HepG2 (cell line): Measurements from ENCODE around the gene ABCB6. TPM values are rescaled to one million over a fixed set of nuclear protein-coding genes. Genes with fewer than 3 reads are reported as not detected.

Experiments used
- ATAC-seq: fragments of 200-7000 bp; cut with Tn5 transposase; 3 replicates; pipeline ENCODE4 v1.9.1; 2020; ENCODE audit warnings: mild to moderate bottlenecking, moderate library complexity
- BruUV-seq: library from RNA; stranded (reverse); fragments of 400-500 nt; replicated peaks from 2 replicates; lab custom pipeline; 2021; lab: Mats Ljungman, UMichigan
- CTCF ChIA-PET: fragments of 300-600 bp; formaldehyde crosslinking; extraction: SDS; loops from one replicate; lab custom pipeline; 2021; ENCODE audit warnings: low total read pairs, inconsistent platforms, low intra/inter-chr PET ratio; lab: Yijun Ruan, JAX
- POLR2A ChIA-PET: fragments of 350-600 bp; sonication (Branson Sonifier 250); formaldehyde crosslinking; loops from one replicate; lab custom pipeline; 2020; ENCODE audit warnings: antibody characterized with exemption, inconsistent platforms; lab: Yijun Ruan, JAX
- DNase-seq: peaks from one replicate; pipeline ENCODE4 v3.0.0-alpha.2; 2015; ENCODE audit warnings: low spot score
- FAIRE-seq: peaks from 3 replicates; lab custom pipeline; 2011; peaks lifted over from hg19 to GRCh38; lab: Jason Lieb, UNC
- H2AFZ ChIP-seq: one replicate; pipeline ENCODE4 v1.6.1; 2011; ENCODE audit warnings: low read length, inconsistent platforms
- H3K27ac ChIP-seq: fragments of 300-600 bp; 3 replicates; pipeline ENCODE4 v1.8.0; 2011; ENCODE audit warnings: mixed run types, mild to moderate bottlenecking, mixed read lengths, low read length, inconsistent platforms; ENCODE audit not compliant: insufficient read depth; ENCODE audit errors: extremely low read length
- H3K27me3 ChIP-seq, 2 experiments: fragments of 200-600 bp in 1 of 2; 2 replicates in 1 of 2; 3 replicates in 1 of 2; pipeline versions ENCODE4 v1.6.0 to v1.8.0; 2011; ENCODE audit warnings: low read length in 2 of 2, mild to moderate bottlenecking in 2 of 2, moderate library complexity in 2 of 2, inconsistent platforms in 1 of 2; ENCODE audit not compliant: insufficient read depth in 2 of 2, control insufficient read depth in 1 of 2
- H3K36me3 ChIP-seq, 2 experiments: fragments of 200-600 bp in 1 of 2; replicated peaks in 1 of 2; 2 replicates in 1 of 2; 3 replicates in 1 of 2; pipeline versions ENCODE4 v1.5.1 to v1.8.0; 2011; ENCODE audit warnings: low read length in 2 of 2, inconsistent platforms in 1 of 2; ENCODE audit not compliant: insufficient read depth in 2 of 2, control insufficient read depth in 1 of 2
- H3K4me1 ChIP-seq: 2 replicates; pipeline ENCODE4 v1.5.1; 2012; ENCODE audit warnings: low read length, inconsistent platforms; ENCODE audit not compliant: insufficient read depth
- H3K4me2 ChIP-seq: 2 replicates; pipeline ENCODE4 v1.6.0; 2011; ENCODE audit warnings: low read depth, low read length, inconsistent platforms
- H3K4me3 ChIP-seq, 3 experiments: fragments of 200-600 bp in 1 of 3; sonication (generic), shearing (Covaris generic) in 1 of 3; replicated peaks in 1 of 3; 2 replicates each; pipeline ENCODE4 v1.5.1; 2011 to 2016; ENCODE audit warnings: low read length in 3 of 3, inconsistent platforms in 2 of 3, low read depth in 2 of 3, mild to moderate bottlenecking in 2 of 3, control low read depth in 1 of 3, mixed read lengths in 1 of 3; ENCODE audit not compliant: insufficient read depth in 1 of 3
- H3K79me2 ChIP-seq: one replicate; pipeline ENCODE4 v1.6.1; 2011; ENCODE audit warnings: low read length, inconsistent platforms; ENCODE audit not compliant: insufficient read depth
- H3K9ac ChIP-seq: 2 replicates; pipeline ENCODE4 v1.6.0; 2011; ENCODE audit warnings: mild to moderate bottlenecking, low read depth, low read length, inconsistent platforms; ENCODE audit not compliant: insufficient read depth
- H3K9me3 ChIP-seq: 2 replicates; pipeline ENCODE4 v1.5.1; 2012; ENCODE audit warnings: mild to moderate bottlenecking, low read length
- H4K20me1 ChIP-seq: 2 replicates; pipeline ENCODE4 v1.6.0; 2011; ENCODE audit warnings: inconsistent platforms, mild to moderate bottlenecking, low read length, moderate library complexity; ENCODE audit not compliant: insufficient read depth
- CERS6 ChIP-seq: sonication (generic); formaldehyde crosslinking; IDR thresholded peaks from 2 replicates; pipeline ENCODE4 v1.5.0; 2020; ENCODE audit warnings: missing genetic modification reagents
- DDIT3 ChIP-seq: sonication (generic); formaldehyde crosslinking; IDR thresholded peaks from 2 replicates; pipeline ENCODE4 v1.4.0; 2020; ENCODE audit warnings: mild to moderate bottlenecking, missing genetic modification reagents
- FOXP4 ChIP-seq: sonication (generic); formaldehyde crosslinking; IDR thresholded peaks from 2 replicates; pipeline ENCODE4 v1.4.0; 2020; ENCODE audit warnings: missing genetic modification reagents
- KDM5B ChIP-seq: sonication (generic); formaldehyde crosslinking; IDR thresholded peaks from 2 replicates; pipeline ENCODE4 v1.4.0; 2020; ENCODE audit warnings: missing genetic modification reagents, mild to moderate bottlenecking, borderline replicate concordance
- MXD1 ChIP-seq: sonication (generic); formaldehyde crosslinking; IDR thresholded peaks from 2 replicates; pipeline ENCODE4 v1.4.0; 2020; ENCODE audit warnings: mild to moderate bottlenecking, missing genetic modification reagents
- PRDM10 ChIP-seq: sonication (generic); formaldehyde crosslinking; IDR thresholded peaks from 2 replicates; pipeline ENCODE4 v1.4.0; 2020; ENCODE audit warnings: low read depth, missing genetic modification reagents
- RAD21 ChIP-seq: fragments of 450-650 bp; formaldehyde crosslinking; IDR thresholded peaks from 2 replicates; pipeline ENCODE4 v1.5.0; 2020; ENCODE audit warnings: mild to moderate bottlenecking
- XBP1 ChIP-seq: sonication (generic); formaldehyde crosslinking; IDR thresholded peaks from 2 replicates; pipeline ENCODE4 v1.5.0; 2020; ENCODE audit warnings: missing genetic modification reagents
- ZNF33B ChIP-seq: sonication (generic); formaldehyde crosslinking; IDR thresholded peaks from 2 replicates; pipeline ENCODE4 v1.5.1; 2020; ENCODE audit warnings: mild to moderate bottlenecking, missing genetic modification reagents
- ZNF788 ChIP-seq: sonication (generic); formaldehyde crosslinking; IDR thresholded peaks from 2 replicates; pipeline ENCODE4 v1.5.0; 2020; ENCODE audit warnings: mild to moderate bottlenecking, missing genetic modification reagents, borderline replicate concordance
- ZNF816 ChIP-seq: sonication (generic); formaldehyde crosslinking; IDR thresholded peaks from 2 replicates; pipeline ENCODE4 v1.8.0; 2022; ENCODE audit warnings: missing genetic modification reagents, mild to moderate bottlenecking, borderline replicate concordance
- WGBS: methylation state at CpG from one replicate; pipeline ENCODE4 v1.1.6; 2017; ENCODE audit warnings: low lambda C conversion rate; 5-methylcytosine and 5-hydroxymethylcytosine counted together
- in situ Hi-C: cut with HindIII; loops from 2 replicates; pipeline ENCODE4 v1.10.0; 2017; ENCODE audit warnings: low pct_unique_long_range_greater_than_20kb; ENCODE audit not compliant: extremely low pct_ligation_motif_present
- intact Hi-C: fragments of 100-400 bp; cut with micrococcal nuclease; formaldehyde crosslinking; loops from one replicate; pipeline ENCODE4 v1.10.0; 2022; ENCODE audit not compliant: unreplicated experiment
- polyA plus RNA-seq, 8 experiments: library from polyadenylated mRNA; depleted of rRNA in 3 of 8; stranded (reverse) in 7 of 8; unstranded in 1 of 8; fragments of >200 nt; fragmentation: Illumina TruSeq in 4 of 8; extraction: Trizol in 4 of 8; gene quantifications; 2 replicates each; pipeline versions ENCODE4 v1.2.1 to v1.2.3, GENCODE V29; 2011 to 2016; ENCODE audit warnings: low read depth in 4 of 8, missing spikeins in 1 of 8, mixed read lengths in 1 of 8; ENCODE audit not compliant: insufficient read depth in 1 of 8
- total RNA-seq, 5 experiments: library from RNA; depleted of rRNA; stranded (reverse); fragments of >200 nt; fragmentation: Illumina TruSeq; extraction: Trizol; gene quantifications; 2 replicates each; pipeline ENCODE4 v1.2.3, GENCODE V29; 2016; ENCODE audit warnings: low read depth in 1 of 5

Gene ABCB6
- total and polyA plus RNA-seq, 2 of the 13 experiments (the other 11 are each of a cell fraction or from before 2014, with no cell fraction given), result 91.1 to 137 TPM

- Histone ChIP-seq H3K4me1 (peaks cover 24% of the 10 kb centered on the region), H3K27me3 (no peaks in the 10 kb centered on the region), H3K9me3 (no peaks in the 10 kb centered on the region), H3K4me3 (no peak overlapping the region), H3K27ac (no peak overlapping the region), H2AFZ (no peak overlapping the region), H3K36me3 (peaks cover 41 to 65% of the 10 kb centered on the region in 2 experiments), H3K9ac (no peak overlapping the region), H3K4me2 (no peak overlapping the region), H4K20me1 (no peaks in the 10 kb centered on the region), H3K79me2 (peaks cover 11% of the 10 kb centered on the region)
- no TSS peak for BruUV-seq
- intact Hi-C loops (no loop called here), in situ Hi-C loops (no loop called here)
- ChIA-PET CTCF (no interaction called here), POLR2A (interaction anchor here (1.3 to 5.7 kb wide), 3 partner anchors 8 to 24 kb away, joined by 3 to 80 read pairs (median 57); partner anchors contain the start of genes ANKZF1, ATG9A, GLB1L and STK16)
- DNase-seq (no peak), FAIRE-seq (no peak), ATAC-seq (no peak)
- TF ChIP-seq ZNF788 (CRISPR knock-in tag), result no peak
- no peak for TF ChIP-seq KDM5B (CRISPR knock-in tag)
- TF ChIP-seq XBP1 (CRISPR knock-in tag), result no peak
- TF ChIP-seq ZNF816 (CRISPR knock-in tag), result no peak
- TF ChIP-seq MXD1 (CRISPR knock-in tag), result no peak
- no peak for TF ChIP-seq PRDM10 (CRISPR knock-in tag)
- TF ChIP-seq CERS6 (CRISPR knock-in tag), result no peak
- TF ChIP-seq ZNF33B (CRISPR knock-in tag), result no peak
- TF ChIP-seq FOXP4, result no peak
- TF ChIP-seq RAD21, result no peak
- no peak for TF ChIP-seq DDIT3 (CRISPR knock-in tag)
- WGBS, result 97% methylated on average over 16 of the region's 19 CpGs
Measured at GRCh38 chr2:219220652-219221402, 2.1 kb upstream of the ABCB6 start.
